CD8-positive, alpha-beta memory T cell (primary cell): ENCODE data around the gene KCNJ10. TPM values are rescaled to one million over a fixed set of nuclear protein-coding genes. Genes with fewer than 3 reads are reported as not detected.

Source experiments
- CTCF ChIA-PET: fragments of 350-600 bp; sonication (Branson Sonifier 250); formaldehyde crosslinking; loops from one replicate; lab custom pipeline; 2021; ENCODE audit warnings: antibody characterized with exemption; lab: Charles Lee
- POLR2A ChIA-PET: fragments of 350-600 bp; sonication (Branson Sonifier 250); formaldehyde crosslinking; loops from one replicate; lab custom pipeline; 2021; ENCODE audit warnings: antibody characterized with exemption; lab: Charles Lee
- DNase-seq, 5 donors: peaks; one replicate each; pipeline versions ENCODE4 v3.0.0 to v3.0.0-alpha.2; 2020 to 2022; ENCODE audit warnings: mixed read lengths in 1 of 5
- H3K27ac ChIP-seq: one replicate; pipeline ENCODE4 v1.7.0; 2013; ENCODE audit warnings: low read depth, mild to moderate bottlenecking, low read length, moderate library complexity
- H3K27me3 ChIP-seq: 2 replicates; pipeline ENCODE4 v1.7.0; 2013; ENCODE audit warnings: low read length, mild to moderate bottlenecking; ENCODE audit not compliant: insufficient read depth, poor library complexity, severe bottlenecking
- H3K36me3 ChIP-seq: 2 replicates; pipeline ENCODE4 v1.7.0; 2013; ENCODE audit warnings: mild to moderate bottlenecking, low read length, moderate library complexity; ENCODE audit not compliant: insufficient read depth
- H3K4me1 ChIP-seq: 2 replicates; pipeline ENCODE4 v1.7.0; 2013; ENCODE audit warnings: mild to moderate bottlenecking, low read length, moderate library complexity; ENCODE audit not compliant: insufficient read depth
- H3K4me3 ChIP-seq: 2 replicates; pipeline ENCODE4 v1.7.0; 2013; ENCODE audit warnings: mild to moderate bottlenecking, low read length
- H3K9me3 ChIP-seq: 2 replicates; pipeline ENCODE4 v1.7.0; 2013; ENCODE audit warnings: mild to moderate bottlenecking, low read length
- H3K27ac Mint-ChIP-seq, 8 donors: one replicate each; pipeline ENCODE4 v1.8.0; 2020 to 2021; ENCODE audit warnings: mixed read lengths in 8 of 8, mild to moderate bottlenecking in 6 of 8, inconsistent platforms in 3 of 8, moderate library complexity in 3 of 8
- H3K27me3 Mint-ChIP-seq, 2 donors: one replicate each; pipeline ENCODE4 v1.8.0; 2020 to 2021; ENCODE audit warnings: mixed read lengths in 2 of 2, mild to moderate bottlenecking in 1 of 2, moderate library complexity in 1 of 2
- H3K36me3 Mint-ChIP-seq, 3 donors: one replicate each; pipeline ENCODE4 v1.8.0; 2020 to 2021; ENCODE audit warnings: mixed read lengths in 3 of 3, inconsistent platforms in 1 of 3, mild to moderate bottlenecking in 1 of 3
- H3K4me1 Mint-ChIP-seq, 3 donors: one replicate each; pipeline ENCODE4 v1.8.0; 2020 to 2021; ENCODE audit warnings: mixed read lengths in 3 of 3, inconsistent platforms in 1 of 3, mild to moderate bottlenecking in 1 of 3
- H3K4me3 Mint-ChIP-seq, 7 donors: one replicate each; pipeline ENCODE4 v1.8.0; 2020 to 2021; ENCODE audit warnings: mixed read lengths in 7 of 7, mild to moderate bottlenecking in 6 of 7, moderate library complexity in 4 of 7, inconsistent platforms in 2 of 7
- H3K9me3 Mint-ChIP-seq, 5 donors: one replicate each; pipeline ENCODE4 v1.8.0; 2020 to 2022; ENCODE audit warnings: mixed read lengths in 5 of 5, mild to moderate bottlenecking in 3 of 5, moderate library complexity in 2 of 5, inconsistent platforms in 1 of 5
- polyA plus RNA-seq: library from polyadenylated mRNA; unstranded; fragments of 300-500 nt; fragmentation: Illumina TruSeq; gene quantifications from one replicate; pipeline ENCODE4 v1.2.3, GENCODE V29; 2021
- total RNA-seq, 2 experiments: library from RNA; stranded (reverse); gene quantifications; one replicate each; pipeline ENCODE4 v1.2.3, GENCODE V29; 2021

KCNJ10 gene
- total RNA-seq (under 1 TPM in 1 of 2 experiments, not detected in 1; 0.13 TPM), polyA plus RNA-seq (not detected)

DNA sequence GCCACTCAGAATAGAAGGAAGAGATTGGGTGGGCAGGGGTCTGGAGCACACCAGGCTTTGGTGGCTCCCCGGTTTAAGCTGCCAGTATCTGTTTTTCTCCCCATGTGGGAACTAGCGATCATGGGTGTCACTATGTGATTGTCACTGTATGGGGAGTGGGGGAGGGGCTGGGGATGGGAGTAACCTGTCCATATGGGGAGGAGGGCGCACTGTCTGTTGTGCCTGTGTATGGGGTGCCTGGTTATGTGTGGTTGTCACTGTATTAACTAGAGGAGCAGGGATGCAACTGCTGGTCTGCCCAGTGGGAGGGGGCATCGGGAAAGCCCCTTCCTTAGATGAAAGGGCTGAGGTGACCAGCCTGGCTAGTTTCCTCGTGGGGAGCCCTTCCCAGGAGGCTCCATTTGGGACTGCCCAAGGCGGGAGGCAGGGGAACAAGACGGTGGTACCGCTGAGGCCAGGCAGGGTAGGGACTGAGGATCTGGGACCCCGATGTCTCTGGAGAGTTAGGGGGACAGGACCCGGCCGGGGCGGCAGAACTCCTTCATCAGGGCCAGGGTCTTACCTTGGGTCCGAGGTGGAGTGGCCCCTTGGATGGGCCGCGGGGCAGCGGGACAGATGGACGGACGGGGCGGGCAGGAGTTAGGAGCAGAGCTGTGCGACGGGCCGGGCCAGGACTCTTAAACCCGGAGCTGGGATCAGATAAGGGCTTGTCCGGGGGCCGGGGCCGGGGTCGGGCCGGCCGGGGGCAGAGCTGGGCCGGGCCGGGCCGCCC lies at the start of gene KCNJ10:
KCNJ10 (minus strand) TSS at position 701 of the 772 bp plus-strand sequence. CDS start 27,628 bp downstream, outside the sequence.
- H3K27ac ChIP-seq: no peak within 1 kb of the TSS
- H3K36me3 ChIP-seq: no peaks in the 10 kb centered on the region
- peak within 1 kb of the TSS in 7 of 8 donors; percentile 17 to 75 (median 48) for H3K27ac Mint-ChIP-seq
- CTCF ChIA-PET: interaction anchor here (0.8 to 2.3 kb wide), 3 partner anchors 12 to 23 kb away, joined by 3 to 6 read pairs (median 3); partner anchors contain the start of gene KCNJ9
- no peaks in the 10 kb centered on the region for H3K9me3 ChIP-seq
- peaks cover 24 to 58% of the 10 kb centered on the region in 2 donors for H3K27me3 Mint-ChIP-seq
- H3K36me3 Mint-ChIP-seq: peaks cover 0 to 5% (median 0%) of the 10 kb centered on the region in 3 donors
- H3K4me3 ChIP-seq: peak within 1 kb of the TSS; percentile 69
- DNase-seq: no peak
- peaks cover 23% of the 10 kb centered on the region for H3K27me3 ChIP-seq
- H3K4me1 Mint-ChIP-seq: peaks cover 8 to 13% (median 10%) of the 10 kb centered on the region in 3 donors
- H3K9me3 Mint-ChIP-seq: no peaks in the 10 kb centered on the region
- POLR2A ChIA-PET: interaction anchor here (0.5 to 0.8 kb wide), 3 partner anchors 17 to 62 kb away, joined by 3 to 4 read pairs (median 3); partner anchors contain the start of gene PIGM
- peak within 1 kb of the TSS; percentile 83 to 93 (median 90) for H3K4me3 Mint-ChIP-seq
- H3K4me1 ChIP-seq: peaks cover 9% of the 10 kb centered on the region

DNA sequence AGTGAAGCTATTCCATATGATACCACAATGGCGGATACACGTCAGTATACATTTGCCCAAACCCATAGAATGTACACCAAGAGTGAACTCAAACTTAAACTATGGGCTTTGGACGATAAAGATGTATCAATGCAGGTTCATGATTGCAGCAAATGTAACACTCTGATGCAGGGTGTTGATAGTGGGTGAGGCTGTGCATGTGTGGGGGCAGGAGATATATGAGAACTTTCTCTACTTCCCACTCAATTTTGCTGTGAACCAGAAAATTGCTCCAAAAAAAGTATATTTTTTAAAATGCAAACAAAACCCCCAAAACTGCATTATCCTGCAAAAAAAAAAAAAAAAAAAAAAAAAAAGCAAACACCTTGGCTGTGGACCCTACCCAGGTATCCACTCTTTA lies 49.0 kb upstream of the KCNJ10 start:
- H3K4me1 ChIP-seq: no peaks in the 10 kb centered on the region
- no peaks in the 10 kb centered on the region for H3K9me3 ChIP-seq
- ChIA-PET POLR2A (no interaction called here), CTCF (interaction anchor here (1.3 kb wide), 1 partner anchor 33 kb away, joined by 3 read pairs; no protein-coding TSS in a partner anchor)
- H3K36me3 ChIP-seq: no peaks in the 10 kb centered on the region
- H3K4me3 Mint-ChIP-seq: no peak overlapping the region
- H3K9me3 Mint-ChIP-seq: no peaks in the 10 kb centered on the region
- DNase-seq: no peak
- no peaks in the 10 kb centered on the region for H3K4me1 Mint-ChIP-seq
- H3K27me3 Mint-ChIP-seq: peaks cover 12 to 31% of the 10 kb centered on the region in 2 donors
- no peak overlapping the region for H3K4me3 ChIP-seq
- no peak overlapping the region for H3K27ac Mint-ChIP-seq
- no peak overlapping the region for H3K27ac ChIP-seq
- H3K27me3 ChIP-seq: peaks cover 12% of the 10 kb centered on the region
- H3K36me3 Mint-ChIP-seq: no peaks in the 10 kb centered on the region

DNA sequence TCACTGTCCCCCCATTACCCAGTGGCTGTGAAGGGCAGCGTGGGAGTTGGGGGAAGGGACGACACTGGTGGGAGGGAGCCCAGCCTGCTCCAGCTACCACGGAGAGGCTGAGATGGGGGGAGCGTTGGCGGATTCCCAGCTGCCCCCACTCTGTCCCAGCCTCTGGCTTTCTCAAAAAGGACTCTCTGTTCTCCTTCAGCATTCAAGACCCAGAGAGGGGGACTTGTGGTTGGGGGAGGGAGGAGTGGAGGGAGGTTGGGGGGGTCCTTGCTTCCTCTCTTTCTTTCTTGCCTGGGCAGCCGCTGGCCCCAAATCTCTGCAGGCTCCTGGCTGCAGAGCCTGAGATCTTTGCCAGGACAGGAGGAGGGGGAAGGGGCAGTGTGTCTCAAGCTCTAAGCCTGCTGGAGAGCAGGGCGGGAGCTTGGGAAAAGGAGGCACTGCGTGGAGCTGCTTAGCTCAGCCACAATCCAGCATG lies 47.8 kb upstream of the KCNJ10 start:
- Mint-ChIP-seq H3K27me3 (peaks cover 12 to 36% of the 10 kb centered on the region in 2 donors), H3K27ac (no peak overlapping the region), H3K9me3 (no peaks in the 10 kb centered on the region), H3K36me3 (no peaks in the 10 kb centered on the region), H3K4me1 (no peaks in the 10 kb centered on the region), H3K4me3 (no peak overlapping the region)
- H3K36me3 ChIP-seq: no peaks in the 10 kb centered on the region
- no peaks in the 10 kb centered on the region for H3K9me3 ChIP-seq
- H3K4me1 ChIP-seq: no peaks in the 10 kb centered on the region
- H3K27ac ChIP-seq: no peak overlapping the region
- H3K27me3 ChIP-seq: peaks cover 12% of the 10 kb centered on the region
- ChIA-PET POLR2A (no interaction called here), CTCF (interaction anchor here (0.8 to 1.8 kb wide), 3 partner anchors 32 to 174 kb away, joined by 3 to 4 read pairs (median 3); no protein-coding TSS in a partner anchor)
- no peak for DNase-seq
- H3K4me3 ChIP-seq: no peak overlapping the region

DNA sequence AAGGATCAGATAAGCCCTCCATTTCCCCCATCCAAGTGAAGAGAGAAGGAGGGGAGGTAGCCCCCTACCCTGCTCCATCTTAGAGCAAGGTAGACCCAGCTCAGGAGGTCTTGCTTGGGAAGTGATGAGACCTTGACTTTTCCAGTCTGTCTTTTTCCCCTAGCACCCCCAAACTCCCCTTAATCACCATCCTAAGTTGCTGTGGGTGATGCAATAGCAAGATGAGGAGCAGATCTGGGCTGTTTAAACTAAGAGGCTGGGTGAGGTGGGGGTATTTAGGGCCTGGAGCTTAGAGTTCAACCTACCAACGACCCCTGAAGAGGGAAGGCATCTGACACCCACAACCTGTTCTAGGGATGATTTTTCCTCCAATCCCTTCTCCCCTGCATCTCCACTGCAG lies 47.3 kb upstream of the KCNJ10 start:
- Mint-ChIP-seq H3K9me3 (no peaks in the 10 kb centered on the region), H3K27me3 (peaks cover 12 to 40% of the 10 kb centered on the region in 2 donors), H3K4me1 (no peaks in the 10 kb centered on the region), H3K4me3 (no peak overlapping the region), H3K27ac (no peak overlapping the region), H3K36me3 (no peaks in the 10 kb centered on the region)
- ChIA-PET POLR2A (no interaction called here), CTCF (interaction anchor here (0.8 to 1.8 kb wide), 2 partner anchors 32 to 175 kb away, joined by 3 to 4 read pairs; no protein-coding TSS in a partner anchor)
- Histone ChIP-seq H3K36me3 (no peaks in the 10 kb centered on the region), H3K27ac (no peak overlapping the region), H3K9me3 (no peaks in the 10 kb centered on the region), H3K4me3 (no peak overlapping the region), H3K27me3 (peaks cover 12% of the 10 kb centered on the region), H3K4me1 (no peaks in the 10 kb centered on the region)
- no peak for DNase-seq

DNA sequence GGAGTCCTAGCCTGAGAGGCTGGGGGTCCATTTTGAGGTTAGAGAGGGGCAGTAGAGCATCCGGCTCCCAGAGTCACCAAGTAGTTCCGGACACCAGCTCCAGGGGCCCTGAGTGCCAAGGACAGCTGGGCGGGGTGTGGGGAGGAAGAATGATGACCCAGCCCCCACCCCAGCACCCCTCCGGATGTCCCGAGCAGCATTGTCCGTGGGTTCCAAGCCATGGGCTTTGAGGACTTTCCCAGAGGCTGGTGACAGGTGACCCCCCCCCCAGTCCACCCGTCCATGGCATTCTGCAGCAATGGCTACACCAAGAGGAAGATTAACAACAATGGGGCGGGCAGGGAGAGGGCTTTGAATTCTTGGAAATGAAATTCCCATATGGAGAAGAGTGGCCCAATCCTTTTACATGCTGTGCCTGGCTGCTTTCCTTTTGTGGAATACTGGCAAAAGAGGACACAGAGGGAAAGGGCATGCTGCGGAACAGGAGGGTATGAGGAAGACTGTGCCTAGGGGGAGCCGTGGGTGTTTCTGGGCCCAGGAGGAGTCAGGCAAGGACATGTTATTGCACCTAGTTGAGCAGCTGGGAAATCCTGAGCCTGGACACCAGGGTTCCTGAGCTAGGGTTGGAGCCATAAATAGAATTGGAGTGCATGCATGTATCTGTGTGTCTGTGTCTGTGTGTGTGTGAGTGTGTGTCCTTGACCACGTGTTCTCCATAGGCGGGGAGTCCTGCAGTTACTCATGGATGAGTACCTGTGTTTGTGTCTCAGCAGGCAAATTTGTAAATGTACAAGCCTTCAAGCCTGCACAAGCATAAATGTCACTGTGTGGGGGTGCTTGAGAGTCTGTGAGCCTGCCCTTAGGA lies 46.6 kb upstream of the KCNJ10 start:
- H3K36me3 Mint-ChIP-seq: no peaks in the 10 kb centered on the region
- no peaks in the 10 kb centered on the region for H3K9me3 Mint-ChIP-seq
- H3K27ac ChIP-seq: no peak overlapping the region
- peaks cover 12% of the 10 kb centered on the region for H3K27me3 ChIP-seq
- POLR2A ChIA-PET: no interaction called here
- H3K4me3 Mint-ChIP-seq: no peak overlapping the region
- H3K9me3 ChIP-seq: no peaks in the 10 kb centered on the region
- no peaks in the 10 kb centered on the region for H3K4me1 ChIP-seq
- H3K27ac Mint-ChIP-seq: peak overlapping the region in 2 of 8 donors; percentile 14 to 31
- H3K27me3 Mint-ChIP-seq: peaks cover 10 to 41% of the 10 kb centered on the region in 2 donors
- DNase-seq: no peak
- H3K36me3 ChIP-seq: no peaks in the 10 kb centered on the region
- CTCF ChIA-PET: interaction anchor here (0.8 to 1.8 kb wide), 2 partner anchors 31 to 175 kb away, joined by 3 to 4 read pairs; no protein-coding TSS in a partner anchor
- no peak overlapping the region for H3K4me3 ChIP-seq
- no peaks in the 10 kb centered on the region for H3K4me1 Mint-ChIP-seq

DNA sequence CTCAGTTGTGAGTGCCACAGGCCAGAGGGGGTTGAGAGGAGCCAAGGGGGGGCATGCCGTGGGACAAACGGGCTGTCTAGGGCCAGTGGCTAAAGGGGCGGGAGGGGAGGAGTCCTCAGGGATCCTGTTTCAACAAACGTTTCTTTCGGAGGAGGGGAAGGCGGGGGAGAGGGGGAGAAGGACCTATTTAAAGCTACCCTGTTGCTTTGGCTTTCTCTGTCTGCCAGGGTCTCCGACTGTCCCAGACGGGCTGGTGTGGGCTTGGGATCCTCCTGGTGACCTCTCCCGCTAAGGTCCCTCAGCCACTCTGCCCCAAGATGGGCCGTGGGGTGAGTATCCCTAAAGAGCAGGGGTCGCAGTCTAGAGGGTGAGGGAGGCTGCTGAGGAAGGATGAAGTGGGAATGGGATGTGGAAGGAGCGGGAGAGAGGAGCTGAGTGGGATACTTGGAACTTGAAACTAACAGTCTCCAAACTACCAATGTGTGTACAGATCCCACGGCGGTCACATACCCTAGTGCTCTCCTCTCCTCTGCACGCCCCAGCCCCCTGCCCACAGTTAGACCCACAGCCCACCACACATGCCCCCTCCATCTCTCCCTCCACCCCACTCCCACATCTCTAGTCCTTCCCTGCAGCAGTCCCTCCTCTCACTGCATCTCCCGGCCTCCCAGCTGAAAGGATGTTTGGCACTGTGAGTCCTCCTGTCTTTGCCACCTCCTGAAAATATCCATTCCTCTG lies 45.8 kb upstream of the KCNJ10 start, which contains the start of gene ATP1A2:
ATP1A2 (plus strand) TSS at position 215 of the 738 bp plus-strand sequence; CDS start at position 318, 103 bp downstream.
- DNase-seq: no peak
- Histone ChIP-seq H3K36me3 (no peaks in the 10 kb centered on the region), H3K9me3 (no peaks in the 10 kb centered on the region), H3K4me1 (no peaks in the 10 kb centered on the region), H3K27ac (no peak within 1 kb of the TSS), H3K4me3 (no peak within 1 kb of the TSS), H3K27me3 (peaks cover 12% of the 10 kb centered on the region)
- Mint-ChIP-seq H3K27ac (no peak within 1 kb of the TSS), H3K4me3 (no peak within 1 kb of the TSS), H3K4me1 (no peaks in the 10 kb centered on the region), H3K36me3 (no peaks in the 10 kb centered on the region), H3K9me3 (no peaks in the 10 kb centered on the region), H3K27me3 (peaks cover 10 to 43% of the 10 kb centered on the region in 2 donors)
- POLR2A ChIA-PET: no interaction called here
- CTCF ChIA-PET: no interaction called here

DNA sequence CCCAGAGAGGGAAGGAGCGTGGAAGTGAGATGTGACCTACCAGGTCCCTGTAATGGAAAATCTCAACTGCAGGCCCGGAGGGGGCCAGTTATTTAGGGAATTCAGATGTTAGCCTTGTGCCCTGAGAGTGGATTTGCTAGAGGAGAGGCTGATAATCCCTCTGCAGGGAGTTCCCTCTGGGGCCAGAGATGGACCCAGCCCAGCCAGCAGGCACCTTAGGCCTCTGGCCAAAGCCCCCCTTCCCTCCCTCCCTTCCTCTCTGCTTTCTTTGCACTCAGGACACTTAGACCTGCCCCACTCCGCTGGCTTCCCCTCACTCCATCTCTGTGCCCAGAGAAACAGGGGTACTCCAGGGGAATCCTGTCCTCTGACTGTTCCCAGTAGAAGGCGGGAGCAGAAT lies 44.1 kb upstream of the KCNJ10 start:
- Histone ChIP-seq H3K27me3 (peaks cover 12% of the 10 kb centered on the region), H3K27ac (no peak overlapping the region), H3K9me3 (no peaks in the 10 kb centered on the region), H3K4me1 (no peaks in the 10 kb centered on the region), H3K36me3 (no peaks in the 10 kb centered on the region), H3K4me3 (no peak overlapping the region)
- Mint-ChIP-seq H3K4me1 (no peaks in the 10 kb centered on the region), H3K9me3 (no peaks in the 10 kb centered on the region), H3K27me3 (peaks cover 17 to 48% of the 10 kb centered on the region in 2 donors), H3K4me3 (no peak overlapping the region), H3K27ac (no peak overlapping the region), H3K36me3 (no peaks in the 10 kb centered on the region)
- POLR2A ChIA-PET: no interaction called here
- CTCF ChIA-PET: no interaction called here
- no peak for DNase-seq
